Loucy (cell line): Measurements from ENCODE around the gene CIBAR2.

Experiments used
- H2AFZ ChIP-seq: fragments of 200-600 bp; sonication (generic); 2 replicates; pipeline ENCODE4 v1.6.0; 2016; ENCODE audit warnings: antibody characterized with exemption, mild to moderate bottlenecking, low read length, moderate library complexity
- H3F3A ChIP-seq: fragments of 200-600 bp; 2 replicates; pipeline ENCODE4 v1.6.0; 2016; ENCODE audit warnings: antibody characterized with exemption, low read depth, mild to moderate bottlenecking
- H3K27me3 ChIP-seq: fragments of 200-600 bp; sonication (generic); 2 replicates; pipeline ENCODE4 v1.6.1; 2014; ENCODE audit warnings: low read length, mild to moderate bottlenecking; ENCODE audit not compliant: insufficient read depth, poor library complexity, severe bottlenecking
- H3K36me3 ChIP-seq: fragments of 200-600 bp; sonication (generic); 2 replicates; pipeline ENCODE4 v1.6.1; 2016; ENCODE audit warnings: low read length; ENCODE audit not compliant: insufficient read depth
- H3K4me1 ChIP-seq: fragments of 200-600 bp; sonication (generic); 2 replicates; pipeline ENCODE4 v1.5.1; 2014; ENCODE audit warnings: low read length, mild to moderate bottlenecking; ENCODE audit not compliant: insufficient read depth, poor library complexity, severe bottlenecking
- H3K4me2 ChIP-seq: fragments of 200-600 bp; sonication (generic); 2 replicates; pipeline ENCODE4 v1.6.0; 2014; ENCODE audit warnings: antibody characterized with exemption, low read length, low read depth, mild to moderate bottlenecking; ENCODE audit not compliant: poor library complexity, severe bottlenecking
- H3K4me3 ChIP-seq: fragments of 200-600 bp; sonication (generic); 2 replicates; pipeline ENCODE4 v1.5.1; 2014; ENCODE audit warnings: low read length, mild to moderate bottlenecking, mixed read lengths; ENCODE audit not compliant: poor library complexity, severe bottlenecking
- H3K79me2 ChIP-seq: fragments of 200-600 bp; sonication (generic); 2 replicates; pipeline ENCODE4 v1.6.1; 2014; ENCODE audit warnings: low read length; ENCODE audit not compliant: insufficient read depth
- H3K9ac ChIP-seq: fragments of 200-600 bp; sonication (generic); 2 replicates; pipeline ENCODE4 v1.6.0; 2014; ENCODE audit warnings: mild to moderate bottlenecking, low read depth, low read length, moderate library complexity; ENCODE audit not compliant: poor library complexity, severe bottlenecking
- H3K9me2 ChIP-seq: fragments of 200-600 bp; sonication (generic); replicated peaks from 2 replicates; pipeline ENCODE4 v1.6.1; 2016; ENCODE audit warnings: low read depth, low read length, mixed read lengths
- H3K9me3 ChIP-seq: fragments of 200-600 bp; sonication (generic); 2 replicates; pipeline ENCODE4 v1.6.1; 2014; ENCODE audit warnings: mild to moderate bottlenecking, antibody characterized with exemption, low read length, low read depth; ENCODE audit not compliant: insufficient read depth
- H4K20me1 ChIP-seq: fragments of 200-600 bp; sonication (generic); 2 replicates; pipeline ENCODE4 v1.6.0; 2014; ENCODE audit warnings: antibody characterized with exemption, low read length, mild to moderate bottlenecking; ENCODE audit not compliant: insufficient read depth, poor library complexity, severe bottlenecking
- EZH2phosphoT487 ChIP-seq: fragments of 200-600 bp; IDR thresholded peaks from 2 replicates; pipeline ENCODE4 v1.6.1; 2018; ENCODE audit warnings: antibody characterized with exemption, mild to moderate bottlenecking, moderate library complexity, borderline replicate concordance
- TF ChIP-seq, protein P1 (sequence below): fragments of 200-600 bp; sonication (generic); conservative IDR thresholded peaks from 2 replicates; pipeline ENCODE4 v1.5.1; 2014; ENCODE audit warnings: mild to moderate bottlenecking, antibody characterized with exemption, low read length

The CIBAR2 gene

DNA sequence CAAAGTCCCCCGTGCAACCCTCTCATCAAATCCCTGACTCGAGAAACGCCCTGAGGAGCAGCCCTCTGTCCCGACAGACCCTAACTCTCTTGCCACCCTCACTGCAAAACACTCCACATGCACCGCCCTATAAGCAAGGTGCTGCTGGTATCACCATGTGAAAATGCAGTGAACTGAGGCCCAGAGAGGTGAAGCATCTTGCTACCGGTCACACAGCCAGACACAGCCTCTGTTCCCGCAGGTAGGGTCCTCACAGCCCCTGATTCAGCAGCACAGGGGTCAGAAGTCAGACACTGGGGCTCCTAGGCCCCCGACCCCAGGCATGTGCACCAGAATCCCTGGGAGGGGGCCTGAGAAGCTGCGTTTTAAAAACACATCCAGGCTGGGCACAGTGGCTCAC lies 1.1 kb downstream of the CIBAR2 start:
- H3K9me3 ChIP-seq = no peaks in the 10 kb centered on the region
- no peaks in the 10 kb centered on the region for H3K36me3 ChIP-seq
- H3K79me2 ChIP-seq = no peaks in the 10 kb centered on the region
- no peak overlapping the region for H3K4me3 ChIP-seq
- H3K4me2 ChIP-seq = no peak overlapping the region
- no peak overlapping the region for H3K9ac ChIP-seq
- H2AFZ ChIP-seq = no peak overlapping the region
- peaks cover 3% of the 10 kb centered on the region for H3K4me1 ChIP-seq
- TF ChIP-seq, protein P1, sequence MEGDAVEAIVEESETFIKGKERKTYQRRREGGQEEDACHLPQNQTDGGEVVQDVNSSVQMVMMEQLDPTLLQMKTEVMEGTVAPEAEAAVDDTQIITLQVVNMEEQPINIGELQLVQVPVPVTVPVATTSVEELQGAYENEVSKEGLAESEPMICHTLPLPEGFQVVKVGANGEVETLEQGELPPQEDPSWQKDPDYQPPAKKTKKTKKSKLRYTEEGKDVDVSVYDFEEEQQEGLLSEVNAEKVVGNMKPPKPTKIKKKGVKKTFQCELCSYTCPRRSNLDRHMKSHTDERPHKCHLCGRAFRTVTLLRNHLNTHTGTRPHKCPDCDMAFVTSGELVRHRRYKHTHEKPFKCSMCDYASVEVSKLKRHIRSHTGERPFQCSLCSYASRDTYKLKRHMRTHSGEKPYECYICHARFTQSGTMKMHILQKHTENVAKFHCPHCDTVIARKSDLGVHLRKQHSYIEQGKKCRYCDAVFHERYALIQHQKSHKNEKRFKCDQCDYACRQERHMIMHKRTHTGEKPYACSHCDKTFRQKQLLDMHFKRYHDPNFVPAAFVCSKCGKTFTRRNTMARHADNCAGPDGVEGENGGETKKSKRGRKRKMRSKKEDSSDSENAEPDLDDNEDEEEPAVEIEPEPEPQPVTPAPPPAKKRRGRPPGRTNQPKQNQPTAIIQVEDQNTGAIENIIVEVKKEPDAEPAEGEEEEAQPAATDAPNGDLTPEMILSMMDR = no peak
- no peak for TF ChIP-seq EZH2phosphoT487
- no peaks in the 10 kb centered on the region for H3K27me3 ChIP-seq
- no peaks in the 10 kb centered on the region for H3F3A ChIP-seq
- no peaks in the 10 kb centered on the region for H3K9me2 ChIP-seq
- H4K20me1 ChIP-seq = no peaks in the 10 kb centered on the region

DNA sequence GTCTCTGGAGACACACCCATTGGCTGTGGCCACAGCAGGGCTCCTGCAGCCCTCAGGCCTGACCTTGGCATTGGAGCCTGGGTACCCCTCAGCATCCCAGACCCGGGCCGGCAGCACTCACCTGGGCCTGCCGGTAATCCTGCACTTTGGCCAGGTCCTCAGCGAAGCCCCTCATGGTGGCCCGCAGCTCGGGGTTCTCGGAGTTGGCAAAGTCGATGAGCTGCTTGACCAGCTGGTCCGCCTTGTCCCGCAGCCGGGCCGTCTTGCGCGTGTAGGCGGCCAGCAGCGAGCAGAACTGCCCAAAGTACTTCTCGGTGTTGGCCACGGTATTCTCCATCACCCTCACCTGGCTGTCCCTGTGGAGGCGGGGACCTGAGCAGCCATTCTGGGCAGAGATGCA lies 2.2 kb downstream of the CIBAR2 start:
- H2AFZ ChIP-seq = no peak overlapping the region
- peaks cover 5% of the 10 kb centered on the region for H3K4me1 ChIP-seq
- no peak overlapping the region for H3K4me3 ChIP-seq
- no peaks in the 10 kb centered on the region for H3K9me3 ChIP-seq
- no peaks in the 10 kb centered on the region for H3K9me2 ChIP-seq
- no peaks in the 10 kb centered on the region for H3K36me3 ChIP-seq
- no peaks in the 10 kb centered on the region for H3K79me2 ChIP-seq
- H3F3A ChIP-seq = no peaks in the 10 kb centered on the region
- H4K20me1 ChIP-seq = no peaks in the 10 kb centered on the region
- no peak for TF ChIP-seq EZH2phosphoT487
- TF ChIP-seq, protein P1 = no peak
- no peak overlapping the region for H3K4me2 ChIP-seq
- H3K9ac ChIP-seq = no peak overlapping the region
- no peaks in the 10 kb centered on the region for H3K27me3 ChIP-seq

DNA sequence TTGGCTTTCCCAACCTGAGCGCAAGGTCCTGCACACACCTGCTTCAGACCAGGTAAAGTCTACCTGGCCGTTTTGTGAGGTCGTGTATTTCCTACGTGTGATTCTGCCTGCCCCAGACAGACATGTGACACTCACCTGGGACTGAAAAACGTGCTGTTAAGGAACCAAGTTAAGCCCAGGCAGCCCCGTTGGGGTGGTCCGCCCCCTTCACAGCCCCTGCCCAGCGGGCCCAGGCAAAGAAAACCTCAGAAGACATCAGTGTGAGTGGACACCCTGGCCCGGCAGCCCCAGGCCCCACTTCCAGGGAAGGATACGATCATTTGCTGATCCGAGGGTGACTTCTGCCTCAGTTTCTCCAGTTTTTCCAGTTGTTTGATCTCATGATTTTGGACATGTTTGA lies 4.7 kb downstream of the CIBAR2 start:
- H3K9me3 ChIP-seq = no peaks in the 10 kb centered on the region
- H3K4me3 ChIP-seq = no peak overlapping the region
- no peaks in the 10 kb centered on the region for H3K9me2 ChIP-seq
- TF ChIP-seq EZH2phosphoT487 = no peak
- TF ChIP-seq, protein P1 = no peak
- H2AFZ ChIP-seq = no peak overlapping the region
- H3K4me2 ChIP-seq = no peak overlapping the region
- no peaks in the 10 kb centered on the region for H3F3A ChIP-seq
- H3K36me3 ChIP-seq = no peaks in the 10 kb centered on the region
- H3K27me3 ChIP-seq = no peaks in the 10 kb centered on the region
- no peak overlapping the region for H3K9ac ChIP-seq
- no peaks in the 10 kb centered on the region for H3K79me2 ChIP-seq
- H4K20me1 ChIP-seq = no peaks in the 10 kb centered on the region
- H3K4me1 ChIP-seq = peaks cover 15% of the 10 kb centered on the region
